GM12891 (cell line): ENCODE results near the gene PDHB.

Source experiments
- POLR2A ChIP-seq: IDR thresholded peaks from 2 replicates; pipeline ENCODE4 v1.6.1; 2011; ENCODE audit warnings: low read depth, low read length, control low read depth
- POLR2AphosphoS5 ChIP-seq: IDR thresholded peaks from 2 replicates; pipeline ENCODE4 v1.6.1; 2011; ENCODE audit warnings: low read depth, low read length, control low read depth
- SPI1 ChIP-seq: IDR thresholded peaks from 2 replicates; pipeline ENCODE4 v1.6.1; 2011; ENCODE audit warnings: low read depth, low read length, control low read depth

GRCh38 chr3:58387650-58388546 is 45.7 kb downstream of the PDHB start:
- no peak for TF ChIP-seq POLR2AphosphoS5
- no peak for TF ChIP-seq POLR2A
- no peak for TF ChIP-seq SPI1
